Measurements from ENCODE around the gene TSFM.

Gene TSFM

GRCh38 chr12:57807285-57807684, 24.7 kb downstream of the TSFM start:
- H3K9ac ChIP-seq (ENCODE audit: low read length): no peak overlapping the region
- H3K4me2 ChIP-seq (ENCODE audit: low read depth, low read length): no peak overlapping the region
- H3K9me3 ChIP-seq (replicated peaks; ENCODE audit: insufficient read depth, low read length): no peaks in the 10 kb centered on the region
- H3K27ac ChIP-seq (ENCODE audit: low read length): no peak overlapping the region
- DNase-seq: no peak
- H2AFZ ChIP-seq (ENCODE audit: low read length): no peak overlapping the region
- H3K36me3 ChIP-seq (replicated peaks; ENCODE audit: insufficient read depth, low read length): no peaks in the 10 kb centered on the region
- no peaks in the 10 kb centered on the region for H3K9me2 ChIP-seq (replicated peaks; ENCODE audit: insufficient read depth, low read length)
- no peaks in the 10 kb centered on the region for H3F3A ChIP-seq (ENCODE audit: insufficient read depth, low read length)
- H3K4me1 ChIP-seq (ENCODE audit: low read length): no peaks in the 10 kb centered on the region
- H4K20me1 ChIP-seq (ENCODE audit: insufficient read depth, low read length): no peaks in the 10 kb centered on the region
- H3K79me2 ChIP-seq (ENCODE audit: low read length): no peaks in the 10 kb centered on the region
- TF ChIP-seq EZH2phosphoT487 (IDR thresholded peaks at IDR 0.05; ENCODE audit: low read length) (no peak), CTCF (IDR thresholded peaks at IDR 0.05; ENCODE audit: low read length) (no peak), EZH2 (optimal IDR thresholded peaks at IDR 0.05; ENCODE audit: low read depth, low read length) (no peak)
- H3K4me3 ChIP-seq (ENCODE audit: low read length): no peak overlapping the region
- no peaks in the 10 kb centered on the region for H3K27me3 ChIP-seq (replicated peaks; ENCODE audit: insufficient read depth, low read length)

GRCh38 chr12:57808351-57808750, 25.8 kb downstream of the TSFM start:
- no peak overlapping the region for H3K4me3 ChIP-seq (ENCODE audit: low read length)
- H3K27ac ChIP-seq (ENCODE audit: low read length): no peak overlapping the region
- H3F3A ChIP-seq (ENCODE audit: insufficient read depth, low read length): no peaks in the 10 kb centered on the region
- no peak for DNase-seq
- no peak overlapping the region for H2AFZ ChIP-seq (ENCODE audit: low read length)
- no peak overlapping the region for H3K4me2 ChIP-seq (ENCODE audit: low read depth, low read length)
- H3K4me1 ChIP-seq (ENCODE audit: low read length): no peaks in the 10 kb centered on the region
- H4K20me1 ChIP-seq (ENCODE audit: insufficient read depth, low read length): no peaks in the 10 kb centered on the region
- TF ChIP-seq CTCF (IDR thresholded peaks at IDR 0.05; ENCODE audit: low read length) (no peak), EZH2phosphoT487 (IDR thresholded peaks at IDR 0.05; ENCODE audit: low read length) (no peak), EZH2 (optimal IDR thresholded peaks at IDR 0.05; ENCODE audit: low read depth, low read length) (no peak)
- H3K36me3 ChIP-seq (replicated peaks; ENCODE audit: insufficient read depth, low read length): no peaks in the 10 kb centered on the region
- H3K9ac ChIP-seq (ENCODE audit: low read length): no peak overlapping the region
- no peaks in the 10 kb centered on the region for H3K79me2 ChIP-seq (ENCODE audit: low read length)
- no peaks in the 10 kb centered on the region for H3K9me2 ChIP-seq (replicated peaks; ENCODE audit: insufficient read depth, low read length)
- no peaks in the 10 kb centered on the region for H3K9me3 ChIP-seq (replicated peaks; ENCODE audit: insufficient read depth, low read length)
- H3K27me3 ChIP-seq (replicated peaks; ENCODE audit: insufficient read depth, low read length): no peaks in the 10 kb centered on the region

GRCh38 chr12:57809425-57809824, 26.8 kb downstream of the TSFM start:
- DNase-seq: no peak
- no peak overlapping the region for H2AFZ ChIP-seq (ENCODE audit: low read length)
- H3K4me1 ChIP-seq (ENCODE audit: low read length): no peaks in the 10 kb centered on the region
- no peaks in the 10 kb centered on the region for H3K9me3 ChIP-seq (replicated peaks; ENCODE audit: insufficient read depth, low read length)
- H3K4me2 ChIP-seq (ENCODE audit: low read depth, low read length): no peak overlapping the region
- no peak overlapping the region for H3K4me3 ChIP-seq (ENCODE audit: low read length)
- H3K36me3 ChIP-seq (replicated peaks; ENCODE audit: insufficient read depth, low read length): no peaks in the 10 kb centered on the region
- H3K27ac ChIP-seq (ENCODE audit: low read length): no peak overlapping the region
- no peaks in the 10 kb centered on the region for H3K79me2 ChIP-seq (ENCODE audit: low read length)
- H3K27me3 ChIP-seq (replicated peaks; ENCODE audit: insufficient read depth, low read length): no peaks in the 10 kb centered on the region
- H3F3A ChIP-seq (ENCODE audit: insufficient read depth, low read length): no peaks in the 10 kb centered on the region
- H3K9ac ChIP-seq (ENCODE audit: low read length): no peak overlapping the region
- H4K20me1 ChIP-seq (ENCODE audit: insufficient read depth, low read length): no peaks in the 10 kb centered on the region
- no peaks in the 10 kb centered on the region for H3K9me2 ChIP-seq (replicated peaks; ENCODE audit: insufficient read depth, low read length)
- TF ChIP-seq EZH2phosphoT487 (IDR thresholded peaks at IDR 0.05; ENCODE audit: low read length) (no peak), EZH2 (optimal IDR thresholded peaks at IDR 0.05; ENCODE audit: low read depth, low read length) (no peak), CTCF (IDR thresholded peaks at IDR 0.05; ENCODE audit: low read length) (no peak)

Measured in MM.1S (cell line).